ENCODE measurements around the gene SKI.

- no peak for TF ChIP-seq CTCF (IDR thresholded peaks at IDR 0.05; ENCODE audit: low read length)
- TF ChIP-seq EZH2 (IDR thresholded peaks at IDR 0.05; ENCODE audit: borderline replicate concordance, low read length): no peak
Observed at GRCh38 chr1:2311184-2312032, 83.3 kb downstream of the SKI start.

All from OCI-LY1 (cell line).